A673 (cell line): Measurements from ENCODE around the gene RAP1B. TPM values are rescaled to one million over a fixed set of nuclear protein-coding genes. Genes with fewer than 3 reads are reported as not detected.

ENCODE experiments used
- BruUV-seq: library from RNA; stranded (reverse); fragments of 400-500 nt; replicated peaks from 2 replicates; lab custom pipeline; 2021; lab: Mats Ljungman, UMichigan
- CTCF ChIA-PET: fragments of 300-600 bp; sonication (Branson Sonifier 250); formaldehyde crosslinking; loops from one replicate; lab custom pipeline; 2022; ENCODE audit warnings: antibody characterized with exemption; lab: Charles Lee
- POLR2A ChIA-PET: fragments of 300-600 bp; sonication (Branson Sonifier 250); formaldehyde crosslinking; loops from one replicate; lab custom pipeline; 2022; ENCODE audit warnings: antibody characterized with exemption; ENCODE audit not compliant: low non-redundant PET; lab: Charles Lee
- DNase-seq: peaks from one replicate; pipeline ENCODE4 v3.0.0-alpha.2; 2015; ENCODE audit warnings: low spot score
- H3K27ac ChIP-seq: fragments of 200-600 bp; sonication (generic); 2 replicates; pipeline ENCODE4 v1.5.1; 2016; ENCODE audit warnings: mixed run types, low read depth, mild to moderate bottlenecking, mixed read lengths, antibody characterized with exemption, low read length; ENCODE audit not compliant: poor library complexity, severe bottlenecking
- H3K27me3 ChIP-seq: fragments of 200-600 bp; sonication (generic); replicated peaks from 2 replicates; pipeline ENCODE4 v1.6.1; 2017; ENCODE audit warnings: mixed run types, low read depth, mild to moderate bottlenecking, mixed read lengths, antibody characterized with exemption, low read length; ENCODE audit not compliant: insufficient read depth, poor library complexity
- H3K36me3 ChIP-seq: fragments of 200-600 bp; sonication (generic); 2 replicates; pipeline ENCODE4 v1.6.1; 2016; ENCODE audit warnings: mixed run types, mild to moderate bottlenecking, mixed read lengths, antibody characterized with exemption, low read length; ENCODE audit not compliant: insufficient read depth, poor library complexity, severe bottlenecking
- H3K4me1 ChIP-seq: fragments of 200-600 bp; sonication (generic); 2 replicates; pipeline ENCODE4 v1.6.1; 2017; ENCODE audit warnings: mixed run types, mild to moderate bottlenecking, mixed read lengths, antibody characterized with exemption, low read length; ENCODE audit not compliant: insufficient read depth, poor library complexity, severe bottlenecking
- H3K4me3 ChIP-seq: fragments of 200-600 bp; sonication (generic); 2 replicates; pipeline ENCODE4 v1.5.1; 2016; ENCODE audit warnings: low read depth, mixed run types, mild to moderate bottlenecking, mixed read lengths, low read length; ENCODE audit not compliant: poor library complexity, severe bottlenecking
- H3K9me3 ChIP-seq: fragments of 200-600 bp; sonication (generic); 2 replicates; pipeline ENCODE4 v1.6.1; 2016; ENCODE audit warnings: mixed run types, low read depth, mild to moderate bottlenecking, mixed read lengths, antibody characterized with exemption, low read length; ENCODE audit not compliant: poor library complexity, severe bottlenecking
- EZH2 ChIP-seq: fragments of 200-600 bp; sonication (generic); IDR thresholded peaks from 2 replicates; pipeline ENCODE4 v1.6.1; 2017; ENCODE audit warnings: borderline replicate concordance, low read depth, mild to moderate bottlenecking, mixed read lengths, antibody characterized with exemption, low read length; ENCODE audit not compliant: poor library complexity, severe bottlenecking
- intact Hi-C: fragments of 100-400 bp; cut with micrococcal nuclease; formaldehyde crosslinking; loops from one replicate; pipeline ENCODE4 v1.10.0; 2022; ENCODE audit not compliant: unreplicated experiment
- total RNA-seq: library from RNA; stranded (reverse); gene quantifications from 2 replicates; pipeline ENCODE4 v1.2.3, GENCODE V29; 2021
- TF ChIP-seq, protein P1 (sequence below): fragments of 300-800, 200-600 bp; sonication (generic); conservative IDR thresholded peaks from 2 replicates; pipeline ENCODE4 v1.5.1; 2017; ENCODE audit warnings: low read depth, mild to moderate bottlenecking, antibody characterized with exemption, low read length, moderate library complexity, mixed read lengths

The RAP1B gene
- total RNA-seq, 1 experiment from 2014 or later: 148 TPM

GRCh38 chr12:68614769-68615168 is 4.1 kb downstream of the RAP1B start:
- Histone ChIP-seq H3K27me3 (no peaks in the 10 kb centered on the region), H3K36me3 (no peaks in the 10 kb centered on the region), H3K4me3 (no peak overlapping the region), H3K4me1 (peaks cover 22% of the 10 kb centered on the region), H3K9me3 (no peaks in the 10 kb centered on the region), H3K27ac (no peak overlapping the region)
- ChIA-PET POLR2A (no interaction called here), CTCF (no interaction called here)
- DNase-seq: no peak
- BruUV-seq: no TSS peak
- TF ChIP-seq, protein P1, sequence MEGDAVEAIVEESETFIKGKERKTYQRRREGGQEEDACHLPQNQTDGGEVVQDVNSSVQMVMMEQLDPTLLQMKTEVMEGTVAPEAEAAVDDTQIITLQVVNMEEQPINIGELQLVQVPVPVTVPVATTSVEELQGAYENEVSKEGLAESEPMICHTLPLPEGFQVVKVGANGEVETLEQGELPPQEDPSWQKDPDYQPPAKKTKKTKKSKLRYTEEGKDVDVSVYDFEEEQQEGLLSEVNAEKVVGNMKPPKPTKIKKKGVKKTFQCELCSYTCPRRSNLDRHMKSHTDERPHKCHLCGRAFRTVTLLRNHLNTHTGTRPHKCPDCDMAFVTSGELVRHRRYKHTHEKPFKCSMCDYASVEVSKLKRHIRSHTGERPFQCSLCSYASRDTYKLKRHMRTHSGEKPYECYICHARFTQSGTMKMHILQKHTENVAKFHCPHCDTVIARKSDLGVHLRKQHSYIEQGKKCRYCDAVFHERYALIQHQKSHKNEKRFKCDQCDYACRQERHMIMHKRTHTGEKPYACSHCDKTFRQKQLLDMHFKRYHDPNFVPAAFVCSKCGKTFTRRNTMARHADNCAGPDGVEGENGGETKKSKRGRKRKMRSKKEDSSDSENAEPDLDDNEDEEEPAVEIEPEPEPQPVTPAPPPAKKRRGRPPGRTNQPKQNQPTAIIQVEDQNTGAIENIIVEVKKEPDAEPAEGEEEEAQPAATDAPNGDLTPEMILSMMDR: no peak
- TF ChIP-seq EZH2: no peak
- intact Hi-C loops: loop anchor here (5.0 kb wide), 3 partner anchors 63 to 257 kb away; no protein-coding TSS in a partner anchor

DNA sequence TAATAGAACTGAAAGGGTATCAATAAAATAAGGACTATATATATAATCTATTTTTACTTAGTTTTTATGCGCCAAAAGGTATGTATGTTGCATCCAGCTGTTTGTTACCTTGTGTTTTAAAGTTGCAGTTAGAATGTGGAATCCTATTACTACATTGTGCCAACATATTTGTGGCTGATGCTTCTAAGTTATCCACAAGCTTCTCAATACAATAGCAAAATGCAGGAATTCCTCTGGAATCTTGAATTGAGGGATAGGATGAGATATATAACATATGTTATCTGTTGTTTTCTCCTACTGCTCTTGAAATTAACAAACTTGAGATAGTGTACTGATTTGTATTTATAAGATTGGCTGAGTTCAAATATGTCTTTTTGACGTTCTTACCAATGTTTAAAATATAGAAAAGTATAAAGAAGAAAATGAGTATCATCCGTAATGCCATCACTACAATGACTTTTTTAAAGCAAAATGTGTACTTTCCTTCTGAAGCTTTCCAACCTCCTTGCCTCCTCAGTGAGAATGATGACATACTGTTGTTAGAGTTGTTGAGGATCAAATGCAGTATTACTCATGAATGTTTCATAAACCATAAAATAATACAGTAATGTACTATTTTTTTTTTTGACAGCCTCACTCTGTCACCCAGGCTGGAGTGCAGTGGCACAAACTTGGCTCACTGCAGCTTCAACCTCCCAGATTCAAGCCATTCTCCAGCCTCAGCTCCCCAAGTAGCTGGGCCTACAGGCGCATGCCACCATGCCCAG is 6.6 kb downstream of the RAP1B start:
- no peak for DNase-seq
- ChIA-PET POLR2A (no interaction called here), CTCF (no interaction called here)
- Histone ChIP-seq H3K36me3 (no peaks in the 10 kb centered on the region), H3K27me3 (no peaks in the 10 kb centered on the region), H3K9me3 (no peaks in the 10 kb centered on the region), H3K27ac (no peak overlapping the region), H3K4me3 (no peak overlapping the region), H3K4me1 (peaks cover 33% of the 10 kb centered on the region)
- no TSS peak for BruUV-seq
- intact Hi-C loops: no loop called here
- no peak for TF ChIP-seq EZH2
- TF ChIP-seq, protein P1: no peak

DNA sequence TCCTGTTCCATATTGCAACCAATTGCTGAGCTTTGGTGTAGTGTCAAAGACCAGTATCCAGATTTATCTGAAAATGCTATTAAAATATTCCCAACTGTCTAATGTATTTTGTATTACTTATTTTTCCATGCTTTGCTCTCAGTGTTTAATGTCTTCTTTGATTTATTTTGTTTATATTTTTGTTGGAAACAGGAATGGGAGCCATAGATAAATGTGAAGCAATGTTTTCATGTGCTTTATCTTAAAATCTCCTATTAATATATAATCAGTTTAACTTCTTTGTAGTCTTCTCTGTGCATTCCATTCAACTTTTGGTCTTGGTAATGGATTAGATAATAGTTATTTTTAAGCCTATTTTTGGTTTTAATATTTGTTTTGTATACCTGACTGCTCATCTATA is 8.8 kb downstream of the RAP1B start:
- no peak for DNase-seq
- CTCF ChIA-PET: no interaction called here
- Histone ChIP-seq H3K4me1 (peaks cover 24% of the 10 kb centered on the region), H3K27ac (no peak overlapping the region), H3K4me3 (no peak overlapping the region), H3K27me3 (no peaks in the 10 kb centered on the region), H3K36me3 (no peaks in the 10 kb centered on the region), H3K9me3 (no peaks in the 10 kb centered on the region)
- intact Hi-C loops: no loop called here
- POLR2A ChIA-PET: no interaction called here
- no TSS peak for BruUV-seq
- TF ChIP-seq, protein P1: no peak
- TF ChIP-seq EZH2: no peak
